Occipital lobe (tissue), 2 donors: ENCODE measurements around the gene RWDD3. TPM values are rescaled to one million over a fixed set of nuclear protein-coding genes. Genes with fewer than 3 reads are reported as not detected.

Experiments used
- DNase-seq: peaks from one replicate; lab custom pipeline; 2025; lab: John Stamatoyannopoulos, UW
- total RNA-seq: library from RNA; depleted of rRNA; stranded (reverse); fragments of >200 nt; gene quantifications from one replicate; pipeline ENCODE4 v1.2.3, GENCODE V29; 2014

Gene RWDD3
- total RNA-seq, 1 donor from 2014 or later, result 28.4 TPM

DNA sequence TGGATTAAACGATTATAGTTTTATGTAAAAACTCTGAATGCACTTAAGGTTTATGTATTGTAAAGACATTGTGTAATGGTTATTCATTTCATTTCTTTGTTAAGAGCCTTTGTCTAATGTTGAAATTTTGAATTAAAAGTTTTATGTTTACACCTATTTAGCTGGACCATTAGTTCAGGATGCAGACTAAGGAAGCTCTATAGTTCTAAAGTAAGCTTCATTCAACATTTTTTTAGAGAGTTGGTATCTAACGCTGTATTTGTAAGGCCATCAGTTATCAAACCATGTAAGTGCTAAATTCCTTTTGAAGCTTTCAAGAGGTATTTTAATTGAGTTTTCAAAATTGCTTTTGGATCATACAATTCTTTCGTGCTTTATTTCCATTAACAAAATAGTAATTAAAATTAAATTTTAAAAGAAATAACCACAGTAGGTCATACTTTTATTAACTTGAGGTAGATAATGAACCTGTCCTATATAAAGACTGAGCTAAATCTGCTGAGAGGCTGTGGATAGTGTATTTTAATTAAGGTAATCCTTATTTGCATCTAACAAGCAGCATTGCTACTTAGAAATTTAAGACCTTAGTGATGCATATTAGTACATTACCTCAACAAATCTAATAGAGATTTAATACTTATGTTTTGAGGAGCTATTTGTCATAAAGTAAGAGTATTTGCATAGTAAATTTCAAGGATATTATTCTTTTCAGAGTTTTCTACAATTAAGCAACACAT, 47.9 kb downstream of the RWDD3 start:
- DNase-seq, result no peak

DNA sequence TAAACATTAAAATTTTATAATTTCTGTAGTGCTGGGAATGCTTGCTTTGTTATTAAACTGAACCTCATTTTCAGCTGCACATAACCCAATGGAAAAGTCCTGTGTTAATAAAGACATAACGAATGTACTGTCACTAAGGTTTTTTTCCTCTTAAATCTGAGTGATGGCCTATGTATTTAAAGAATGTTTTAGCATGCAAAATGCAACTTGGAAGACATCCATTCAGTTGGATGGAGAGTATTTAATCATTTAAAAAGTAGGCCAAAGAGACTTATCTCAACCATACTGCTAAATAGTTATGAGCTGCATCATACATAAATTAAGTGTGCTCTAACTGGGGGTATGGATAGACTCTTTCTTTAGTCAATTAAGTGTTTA, 48.5 kb downstream of the RWDD3 start:
- no peak for DNase-seq

DNA sequence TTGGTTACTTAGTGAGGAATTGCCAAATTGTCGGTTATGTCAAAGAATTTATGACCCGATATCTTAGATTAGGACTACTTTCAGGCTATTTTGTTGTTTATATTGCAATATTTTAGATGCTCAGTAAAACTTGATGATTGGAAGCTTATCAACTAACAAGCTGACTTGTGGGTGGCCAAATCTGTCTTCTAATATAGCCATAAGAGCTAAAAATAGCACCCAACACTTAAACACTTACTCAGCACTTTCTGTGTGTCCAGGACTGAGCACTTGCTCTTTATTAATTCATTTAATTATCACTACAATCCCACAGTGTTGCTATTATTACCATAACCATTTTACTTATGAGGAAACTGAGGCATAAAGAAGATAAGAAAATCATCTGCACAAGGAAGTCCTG, 50.4 kb downstream of the RWDD3 start:
- DNase-seq, result no peak

DNA sequence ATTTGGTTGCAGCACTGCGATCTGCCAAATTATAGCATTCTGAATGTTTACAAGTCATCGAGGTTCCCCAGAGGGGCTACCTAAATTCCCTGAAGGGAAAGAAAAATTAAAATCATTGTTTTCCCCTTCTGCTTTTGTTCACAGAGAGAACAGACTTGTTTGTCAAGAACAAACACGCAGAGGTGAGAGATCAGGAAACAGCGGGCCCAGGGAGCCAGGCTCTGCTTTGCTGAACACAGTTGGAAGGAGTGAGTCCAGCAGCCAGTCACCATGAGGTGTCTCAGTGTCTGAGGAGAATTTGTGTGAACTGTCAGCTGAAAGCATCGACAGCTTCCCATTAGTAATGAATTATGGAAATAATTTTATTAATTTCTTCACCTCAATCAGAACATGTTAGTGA, 52.5 kb downstream of the RWDD3 start:
- no peak for DNase-seq

DNA sequence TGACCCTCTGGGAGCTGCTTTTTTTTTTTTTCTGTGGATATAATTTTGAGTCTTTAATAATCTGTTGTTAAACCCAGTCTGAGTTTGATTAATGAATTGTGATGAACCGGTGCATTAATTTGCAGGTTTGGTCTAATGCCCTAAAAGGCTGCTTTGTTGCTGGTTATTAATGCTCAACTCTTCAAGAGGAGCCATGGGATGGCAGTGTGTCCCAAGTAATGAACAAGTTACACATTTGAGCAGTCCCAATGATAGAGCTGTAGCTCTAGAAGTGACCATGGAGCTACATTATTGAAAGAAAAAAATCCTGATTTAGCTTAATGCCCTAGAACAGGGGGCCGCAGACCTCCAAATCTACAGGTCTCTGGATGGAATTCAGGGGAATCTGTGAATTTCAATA, 53.1 kb downstream of the RWDD3 start:
- DNase-seq, result no peak

DNA sequence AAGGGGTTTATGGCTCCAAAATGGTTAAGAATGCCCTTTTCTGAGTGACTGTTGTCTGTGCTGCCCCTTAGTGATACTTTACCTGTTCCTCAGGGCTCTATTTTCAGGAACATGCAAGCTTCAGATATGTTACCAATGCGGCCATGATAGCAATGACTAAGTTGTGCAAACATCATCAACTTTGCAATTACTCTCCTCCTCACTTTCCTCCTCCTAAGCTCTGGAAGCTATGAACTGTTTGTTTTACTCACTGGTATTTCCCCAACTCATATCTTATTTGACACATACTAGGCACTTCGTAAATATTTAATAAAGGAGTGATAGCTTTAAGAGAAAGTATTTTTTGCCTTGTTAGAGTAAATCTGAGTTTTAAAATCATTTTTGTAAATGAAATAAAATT, 53.8 kb downstream of the RWDD3 start:
- DNase-seq, result no peak

Other genes starting within 250 kb of the RWDD3 start
- gene ALG14, start 161.3 kb upstream of the RWDD3 start, total RNA-seq, result 4.1 TPM
- gene TLCD4, start 116.9 kb upstream of the RWDD3 start, total RNA-seq, result 20.9 TPM